CD4-positive, alpha-beta T cell treated with Interleukin-17A for 4 hours (primary cell): ENCODE results near the gene NPPC.
A peak's percentile ranks its signal among the peaks of the same experiment; 100 is the strongest.
"Not testable (repeated sequence)": the region's sequence is repeated elsewhere in the genome, so short reads cannot be mapped to it uniquely, and the experiment has no call there.

Experiments
- DNase-seq: peaks from one replicate; pipeline ENCODE4 v3.0.0-alpha.2; 2020; ENCODE audit warnings: mixed read lengths

NPPC gene

DNA sequence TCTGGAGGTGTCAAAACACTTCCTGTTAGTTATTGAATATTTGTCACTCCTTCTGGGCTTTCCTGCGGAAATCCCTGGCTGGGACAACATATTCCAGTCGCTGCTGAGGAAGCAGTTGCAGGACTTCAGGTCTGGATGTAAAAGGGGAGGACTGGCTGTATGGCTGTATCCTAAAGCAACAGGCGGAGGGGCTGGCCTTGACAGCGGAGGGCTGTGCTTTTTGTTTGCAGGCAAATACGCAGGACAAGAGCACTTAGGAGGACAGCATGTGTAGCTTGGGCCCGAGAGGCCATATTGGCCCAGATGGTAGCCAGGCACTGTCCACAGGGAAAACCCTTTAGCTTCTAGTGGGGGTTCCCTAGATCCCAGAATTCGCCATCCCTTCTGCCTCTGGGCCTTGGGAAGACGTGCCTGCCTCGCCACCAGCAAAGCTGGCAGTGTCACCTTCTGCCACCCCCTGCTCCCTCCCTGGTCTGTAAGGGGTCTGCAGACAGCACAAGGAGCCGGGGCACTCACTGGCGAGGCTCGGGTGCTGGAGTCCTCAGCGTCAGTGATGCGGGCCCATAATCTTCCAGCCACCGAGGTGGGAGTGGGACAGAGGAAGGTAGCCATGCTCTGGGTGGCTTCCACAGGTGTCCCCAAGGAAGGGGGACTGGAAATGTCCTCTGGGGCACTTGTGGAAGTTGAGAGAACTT lies 6.7 kb downstream of the NPPC start:
- DNase-seq, result no peak

DNA sequence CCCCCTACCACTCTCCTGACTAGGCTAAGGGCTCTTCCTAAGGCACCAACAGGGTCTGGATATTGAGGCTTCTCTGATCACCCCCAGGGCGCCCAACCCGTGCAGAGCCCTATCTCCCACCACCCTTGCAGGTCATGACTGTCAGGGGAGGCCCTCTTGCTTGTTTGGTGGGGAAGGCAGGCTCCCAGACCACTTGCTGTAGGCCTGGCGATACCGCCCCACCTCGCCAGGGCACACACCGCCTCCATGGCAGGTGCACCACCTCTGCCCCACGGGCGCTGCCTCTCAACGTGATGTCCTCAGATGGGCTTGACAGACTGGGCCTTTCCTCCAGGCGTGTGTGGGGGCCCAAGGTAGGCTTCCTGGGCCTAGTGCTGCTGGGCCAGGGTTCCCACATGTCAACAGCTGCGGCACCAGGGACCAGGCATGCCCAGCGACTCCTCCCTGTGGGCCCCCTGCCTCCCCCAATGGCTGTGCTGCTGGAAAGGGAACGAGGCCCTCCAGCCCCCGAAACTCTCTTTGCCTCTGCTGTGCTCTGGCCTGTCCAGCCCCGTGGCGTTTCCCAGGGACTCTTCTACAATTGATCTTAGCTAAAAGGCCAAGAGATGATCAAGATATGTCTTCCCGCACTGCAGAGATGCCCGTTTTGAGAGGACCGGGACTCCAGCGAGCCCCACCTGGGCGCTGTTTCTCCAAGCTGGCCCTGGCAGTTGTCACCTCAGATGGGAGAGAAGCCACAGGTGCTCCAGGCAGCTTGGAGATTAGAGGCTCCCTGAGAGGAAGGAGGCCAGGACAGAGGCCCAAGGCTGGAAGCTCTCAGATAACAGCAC lies 7.5 kb downstream of the NPPC start:
- DNase-seq, result no peak

DNA sequence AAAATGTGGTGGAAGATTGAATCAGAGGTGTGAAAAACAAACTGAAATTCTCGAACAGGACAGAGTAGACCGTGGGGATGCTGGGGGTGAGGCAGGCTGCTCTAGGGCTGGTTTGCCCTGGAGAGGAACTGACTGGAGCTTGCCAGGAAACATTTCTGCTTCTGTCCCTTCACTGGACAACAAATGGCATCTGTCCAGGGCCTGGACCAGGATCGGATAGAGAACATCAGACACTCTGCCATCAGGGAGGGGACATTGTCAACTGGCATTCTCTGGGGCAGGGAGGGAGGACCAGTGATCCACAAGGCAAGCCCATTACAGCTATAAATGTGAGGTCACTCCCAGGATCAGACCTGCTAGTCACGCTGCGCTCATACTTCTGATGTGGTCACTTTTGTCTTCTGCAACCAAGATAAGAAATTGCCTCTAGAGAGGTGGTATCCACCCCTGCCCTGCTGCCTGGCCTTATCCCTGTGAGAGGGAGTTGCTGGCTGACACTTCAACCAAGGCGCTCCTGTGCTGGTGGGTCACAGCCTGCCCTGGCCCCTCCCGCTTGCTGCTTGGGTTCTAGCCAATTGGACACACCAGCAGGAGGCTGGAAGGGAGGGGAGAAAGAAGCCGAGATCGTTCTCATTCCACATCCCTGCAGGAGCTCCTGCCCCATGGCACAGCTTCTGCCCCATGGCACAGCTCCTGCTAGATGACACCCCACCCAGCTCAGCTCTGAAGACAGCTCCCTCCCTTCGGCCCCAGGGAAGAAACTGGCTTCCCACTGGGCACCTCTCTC lies 8.7 kb downstream of the NPPC start:
- DNase-seq, result no peak

DNA sequence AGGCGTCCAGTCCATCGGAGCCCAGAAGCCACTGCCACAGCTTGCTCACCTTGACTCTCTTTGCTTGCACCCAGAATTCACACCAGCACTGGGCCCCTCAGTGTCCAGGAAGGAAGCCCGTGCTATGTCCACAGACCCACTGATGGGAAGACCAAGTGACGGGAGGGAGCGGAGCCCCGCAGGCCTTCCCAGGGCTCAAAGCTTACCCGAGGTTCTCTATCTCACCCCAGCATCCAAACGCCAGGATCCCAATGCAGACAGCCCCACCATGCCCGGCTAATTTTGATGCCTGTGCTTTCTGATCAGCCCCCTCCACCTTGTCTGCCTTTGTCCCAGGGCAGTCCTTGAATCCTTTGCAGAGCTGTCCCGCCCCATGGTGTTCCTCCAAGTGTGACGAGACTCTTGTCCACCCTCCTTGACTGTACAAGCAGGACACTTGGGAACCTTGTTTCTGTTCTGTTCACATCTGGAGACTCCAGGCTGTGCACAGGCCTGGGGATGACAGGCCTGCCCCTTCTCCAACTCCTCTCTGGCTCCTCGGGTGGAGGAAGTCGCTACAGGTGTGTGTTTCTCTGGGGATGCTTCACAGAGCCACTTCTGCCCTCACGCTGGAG lies 12.0 kb downstream of the NPPC start:
- DNase-seq, result no peak

DNA sequence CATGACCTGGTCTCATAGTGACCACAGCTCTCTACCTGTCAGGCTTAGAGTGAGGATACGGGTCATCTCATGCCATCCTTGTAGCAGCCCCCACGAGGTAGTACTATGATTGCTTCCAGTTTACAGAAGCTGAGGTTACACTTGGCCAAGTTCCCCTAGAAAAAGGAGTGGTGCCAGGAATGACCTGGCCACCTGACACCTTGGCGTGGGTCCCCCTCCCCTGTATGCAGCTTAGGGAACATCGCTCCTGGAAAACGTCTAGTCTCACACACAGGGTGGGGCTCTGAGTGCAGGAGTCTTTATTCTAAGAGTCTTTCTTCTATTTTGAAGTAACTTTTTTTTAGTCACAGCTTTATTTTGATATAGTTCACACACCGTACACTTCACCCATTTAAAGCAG lies 14.8 kb downstream of the NPPC start:
- no peak for DNase-seq

DNA sequence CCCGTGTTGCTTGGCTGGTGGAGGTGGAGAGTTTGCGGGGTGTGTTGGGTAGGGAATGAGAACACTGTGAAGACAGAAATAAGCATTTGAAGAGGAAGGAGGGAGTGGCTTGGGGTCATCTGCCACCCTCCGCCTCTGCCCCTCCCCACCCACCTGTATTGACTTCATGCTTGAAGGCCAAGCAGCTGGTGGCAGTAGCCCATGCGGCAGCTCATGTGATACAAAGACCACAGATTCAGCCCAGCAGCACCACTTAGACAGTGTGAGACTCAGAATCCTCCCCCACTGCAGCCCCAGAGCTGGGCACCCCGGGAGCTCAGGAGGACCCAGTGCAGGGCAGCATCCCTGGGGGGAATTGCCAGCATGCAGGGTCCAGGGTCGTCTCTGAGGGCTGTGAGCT lies 15.4 kb downstream of the NPPC start:
- DNase-seq, result no peak

DNA sequence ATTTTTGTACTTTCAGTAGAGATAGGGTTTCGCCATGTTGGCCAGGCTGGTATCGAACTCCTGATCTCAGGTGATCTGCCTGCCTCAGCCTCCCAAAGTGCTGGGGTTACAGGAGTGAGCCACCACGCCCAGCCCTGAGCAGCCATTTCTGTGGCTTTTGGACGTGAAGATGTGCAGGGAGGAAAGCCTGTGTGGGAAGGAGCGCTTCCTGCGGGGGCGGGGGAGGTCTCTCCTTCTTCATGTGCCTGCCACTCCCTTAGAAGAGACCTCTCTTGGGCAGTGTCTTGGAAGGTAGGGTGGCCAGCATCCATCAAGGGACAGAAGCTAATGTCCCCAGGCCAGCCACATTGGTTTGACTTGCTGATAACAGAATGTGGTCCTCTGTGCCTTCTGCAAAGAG lies 16.0 kb downstream of the NPPC start:
- not testable (repeated sequence) for DNase-seq

DNA sequence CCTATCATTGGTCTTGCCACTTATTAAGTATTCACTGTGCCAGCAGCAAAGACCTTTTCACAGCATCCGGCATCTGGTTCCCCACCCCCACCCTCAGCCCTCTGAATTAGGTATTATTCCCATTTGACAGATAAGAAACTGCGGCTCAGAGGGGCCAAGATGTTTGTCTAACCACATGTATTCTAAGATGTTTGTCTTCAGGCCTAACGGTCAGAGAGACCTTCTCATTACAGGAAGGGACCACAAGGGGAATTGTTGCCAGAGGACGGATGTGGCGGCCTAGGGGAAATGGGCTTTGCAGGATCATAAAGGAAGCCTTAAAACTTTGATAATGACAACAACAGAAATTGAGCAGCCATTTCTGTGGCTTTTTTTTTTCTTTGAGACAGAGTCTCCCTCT lies 16.6 kb downstream of the NPPC start:
- DNase-seq, result no peak

DNA sequence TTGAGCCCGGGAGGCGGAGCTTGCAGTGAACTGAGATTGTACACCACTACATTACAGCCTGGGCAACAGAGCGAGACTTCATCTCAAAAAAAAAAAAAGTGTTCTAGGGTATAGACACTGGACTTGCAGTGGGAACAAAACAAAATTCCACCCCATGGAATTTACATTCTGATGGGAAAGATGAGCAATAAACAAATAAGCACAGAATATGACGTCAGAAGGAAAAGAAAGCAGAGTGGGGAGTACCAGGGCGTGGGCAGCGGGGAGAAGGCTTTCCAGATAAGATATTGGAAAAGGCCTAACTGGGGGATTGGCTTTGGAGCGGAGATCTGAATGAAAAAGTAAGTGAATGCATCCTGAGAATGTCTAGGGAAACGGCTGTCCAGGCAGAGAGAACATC lies 17.6 kb downstream of the NPPC start:
- no peak for DNase-seq

DNA sequence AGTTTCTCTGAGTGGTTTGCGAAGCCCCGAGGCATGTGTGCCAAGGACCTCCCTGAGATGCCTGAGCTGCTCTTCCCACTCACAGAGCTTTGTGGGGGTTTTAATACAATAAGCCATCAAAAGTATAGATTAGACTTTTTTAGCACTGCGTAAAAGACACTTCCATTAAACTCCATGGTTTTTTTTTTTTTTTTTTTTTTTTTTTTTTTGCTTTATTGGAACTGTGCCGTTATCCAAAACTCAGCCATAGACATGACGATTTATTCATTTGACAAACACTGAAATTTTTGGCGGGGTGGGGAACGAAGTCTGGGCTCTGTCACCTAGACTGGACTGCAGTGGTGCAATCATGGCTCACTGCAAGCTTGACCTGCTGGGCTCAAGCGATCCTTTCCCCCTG lies 18.4 kb downstream of the NPPC start:
- no peak for DNase-seq

DNA sequence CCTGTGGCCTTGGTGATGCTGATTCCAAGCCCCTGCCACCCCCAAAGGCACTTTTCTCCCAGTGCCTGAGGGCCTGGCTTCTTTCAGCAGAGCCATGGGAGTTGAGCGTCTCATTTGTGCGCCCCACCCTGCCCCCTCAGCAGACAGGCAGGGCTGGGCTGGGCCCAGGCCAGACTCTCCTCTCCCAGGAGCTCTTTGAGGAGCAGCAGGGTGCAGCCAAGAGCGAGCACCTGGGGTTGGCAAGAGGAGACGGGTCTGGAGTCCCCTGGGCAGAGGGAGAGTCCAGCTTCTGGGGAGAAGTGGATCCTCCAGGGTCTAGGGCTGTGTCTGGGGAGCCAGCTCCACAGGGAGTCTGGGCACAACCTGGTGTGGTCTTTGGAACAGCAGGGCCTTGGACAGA lies 21.2 kb downstream of the NPPC start:
- DNase-seq, result no peak

DNA sequence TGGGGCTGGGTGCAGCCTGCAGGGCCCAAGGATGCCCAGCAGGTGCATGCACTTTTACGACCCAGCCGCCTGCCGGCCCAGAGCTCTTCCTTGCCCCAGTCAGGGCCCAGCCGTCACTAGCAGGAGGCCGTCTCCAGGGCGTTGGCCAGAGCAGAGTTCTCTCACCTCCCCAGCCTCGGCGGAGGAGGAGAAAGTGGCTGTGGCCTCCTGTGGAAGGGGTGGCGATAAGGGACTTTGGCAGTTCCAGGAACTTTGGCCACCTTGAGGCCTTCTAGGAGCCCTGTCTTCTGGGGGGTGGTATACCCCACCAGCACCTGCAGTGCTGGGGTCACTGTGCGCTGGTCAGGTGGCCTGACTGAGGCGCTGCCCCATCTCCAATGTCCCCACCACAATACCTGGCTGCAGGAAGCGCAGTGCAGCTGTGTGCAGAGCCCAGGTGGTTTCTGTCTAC lies 22.0 kb downstream of the NPPC start:
- no peak for DNase-seq

DNA sequence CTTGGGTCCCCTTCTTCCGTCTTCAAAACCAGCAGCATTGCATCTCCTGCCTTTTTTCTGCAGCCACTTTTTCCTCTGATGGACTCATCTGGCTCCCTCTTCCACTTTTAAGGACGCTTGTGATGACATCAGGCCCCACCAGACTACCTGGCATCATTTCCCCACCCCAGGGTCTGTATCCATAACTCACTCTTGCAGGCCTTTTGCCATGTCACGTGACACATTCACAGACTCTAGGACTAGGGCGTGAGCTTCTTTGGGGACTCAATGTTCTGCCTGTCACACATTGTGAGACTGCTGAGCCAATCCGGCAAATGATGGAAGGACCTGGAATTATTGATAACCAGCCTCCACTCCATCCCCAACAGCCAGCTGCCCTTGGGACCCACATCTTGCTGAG lies 23.6 kb downstream of the NPPC start:
- DNase-seq, result no peak

DNA sequence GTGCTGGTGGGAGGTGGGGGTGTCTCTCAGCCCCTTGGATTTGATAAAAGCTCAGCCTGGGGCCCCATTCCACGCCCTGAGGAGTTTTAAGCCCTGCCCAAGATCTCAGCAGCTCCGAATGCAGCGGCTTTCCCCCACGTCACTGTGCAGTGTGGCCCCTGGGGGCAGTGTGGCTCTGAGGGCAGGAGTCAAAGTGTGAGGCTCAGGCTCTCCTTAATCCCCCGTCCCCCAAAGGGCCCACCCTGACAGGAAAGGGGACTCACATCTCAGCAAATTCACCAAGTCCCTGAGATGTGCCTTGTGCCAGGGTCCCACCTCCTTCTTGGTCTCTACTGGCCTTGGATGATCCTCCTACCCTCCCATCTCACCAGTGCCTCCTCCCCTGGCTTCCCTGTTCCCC lies 25.2 kb downstream of the NPPC start:
- DNase-seq, result no peak

DNA sequence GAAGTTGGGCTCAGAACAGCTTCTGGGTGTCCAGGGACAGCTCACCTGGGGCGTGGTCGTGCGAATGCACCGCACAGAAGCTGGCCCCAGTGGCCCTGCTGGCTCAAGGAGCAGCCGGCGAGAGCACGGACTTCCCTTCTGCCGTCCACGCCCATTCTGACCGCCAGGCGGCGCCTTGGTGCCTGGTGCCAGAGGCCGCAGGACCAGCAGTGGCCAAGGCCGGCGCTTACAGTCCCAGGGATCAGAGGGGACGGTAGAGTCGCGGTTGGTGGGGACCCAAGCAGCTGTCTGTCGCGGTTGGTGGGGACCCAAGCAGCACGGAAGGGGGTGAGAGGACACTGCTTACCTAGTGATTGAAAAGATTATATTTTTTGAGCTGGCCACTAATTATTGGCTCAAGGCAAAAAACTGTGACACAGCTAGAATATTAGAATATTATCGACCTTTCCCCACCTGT lies 25.7 kb downstream of the NPPC start:
- peak; percentile 60 for DNase-seq

DNA sequence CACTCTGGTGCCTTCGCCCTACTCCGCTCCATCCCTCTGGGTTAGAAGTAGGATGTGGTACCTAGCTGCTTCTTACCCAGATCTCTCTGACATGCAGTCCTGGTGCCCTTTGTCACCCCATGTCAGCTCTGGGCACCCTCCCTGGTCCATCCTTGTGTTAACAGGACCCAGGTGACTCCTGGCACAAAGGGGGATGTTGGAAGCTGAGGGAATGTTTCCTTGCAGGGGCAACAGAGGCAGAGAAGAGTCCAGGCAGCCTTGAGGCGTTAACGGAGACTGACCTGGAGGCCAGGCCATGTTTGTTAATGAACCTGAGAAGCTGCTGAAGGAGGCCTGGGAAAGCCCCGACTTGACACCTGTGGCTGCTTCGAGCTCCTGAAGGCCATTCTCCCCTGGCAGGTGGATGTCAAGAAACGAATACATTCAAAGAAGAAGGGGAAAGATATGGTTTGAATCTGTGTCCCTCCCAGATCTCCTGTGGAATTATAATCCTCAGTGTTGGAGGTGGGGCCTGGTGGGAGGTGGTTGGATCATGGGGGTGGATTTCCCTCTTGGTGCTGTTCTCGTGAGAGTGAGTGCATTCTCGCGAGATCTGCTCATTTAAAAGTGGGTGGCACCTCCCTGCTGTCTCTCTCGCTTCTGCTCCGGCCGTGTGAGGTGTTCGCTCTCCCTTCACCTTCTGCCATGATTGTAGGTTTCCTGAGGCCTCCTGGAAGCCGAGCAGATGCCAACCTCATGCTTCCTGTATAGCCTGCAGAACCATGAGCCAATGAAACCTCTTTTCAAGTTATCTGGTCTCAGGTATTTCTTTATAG lies 31.4 kb downstream of the NPPC start:
- DNase-seq, result no peak

DNA sequence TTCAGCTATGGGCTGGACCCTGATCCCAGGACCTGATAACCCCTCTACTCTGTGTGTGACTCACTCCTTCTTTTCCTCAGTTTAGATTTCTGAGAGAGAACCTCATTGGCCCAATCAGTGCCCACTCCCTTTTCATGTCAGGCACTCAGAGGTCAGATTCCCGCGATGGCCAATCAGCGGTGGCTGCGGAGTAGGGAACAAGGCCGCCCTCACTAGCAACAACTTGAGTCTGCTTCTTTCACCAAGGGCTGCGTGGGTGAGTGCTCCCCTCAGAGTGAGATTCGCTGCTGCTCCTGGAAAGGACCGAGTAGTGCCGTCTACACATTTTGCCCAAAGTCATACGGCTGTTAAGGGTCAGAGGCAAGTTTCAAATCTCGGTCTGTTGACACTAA lies 34.7 kb downstream of the NPPC start:
- no peak for DNase-seq

DNA sequence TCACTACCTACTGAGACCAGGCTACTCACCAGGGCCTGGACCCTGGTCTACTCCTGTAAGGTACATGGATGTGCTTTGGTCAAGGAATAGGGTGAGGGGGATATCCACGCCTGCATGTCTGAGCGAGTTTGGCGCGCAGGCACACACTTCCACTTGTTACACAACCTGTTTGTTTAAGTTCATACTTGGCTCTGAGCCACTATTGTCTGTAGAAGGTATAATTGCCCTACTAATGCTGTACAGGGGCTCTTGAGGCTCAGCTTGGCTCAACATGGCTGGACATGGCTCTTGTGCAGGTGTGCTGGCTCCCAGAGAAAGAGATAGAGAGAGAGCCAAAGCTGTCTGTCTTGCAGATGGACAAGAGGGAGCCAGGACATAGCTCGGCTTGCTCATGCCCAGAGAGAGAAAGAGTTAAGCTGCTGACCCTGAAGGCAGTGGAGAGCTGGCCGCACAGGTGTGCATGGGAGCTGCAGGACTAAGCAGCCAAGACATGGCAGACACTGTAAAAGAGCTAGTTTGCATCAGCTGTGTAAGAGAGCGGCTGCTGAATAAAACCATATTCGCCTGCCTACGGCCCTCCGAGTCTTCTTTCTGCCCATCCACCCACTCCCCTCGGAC lies 35.2 kb downstream of the NPPC start:
- no peak for DNase-seq

DNA sequence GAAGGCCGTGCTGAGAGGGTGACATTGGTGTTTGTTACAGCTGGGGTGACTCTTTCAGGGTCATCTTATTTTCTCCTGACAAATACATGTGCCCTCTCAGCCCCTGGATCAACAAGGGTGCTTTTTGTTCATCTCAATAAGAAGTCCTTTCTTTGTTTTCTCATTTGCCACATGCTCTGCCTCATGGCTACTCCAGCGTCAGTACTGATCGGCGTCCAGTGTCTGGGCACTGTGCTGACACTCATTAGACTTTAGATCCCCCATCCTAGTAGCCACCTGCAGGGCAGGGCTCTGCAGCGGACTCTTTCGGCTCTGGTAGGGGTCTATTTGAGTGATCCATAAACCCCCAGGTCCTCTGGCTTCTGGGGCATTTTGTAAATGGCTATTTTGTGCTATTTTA lies 38.4 kb downstream of the NPPC start:
- no peak for DNase-seq

DNA sequence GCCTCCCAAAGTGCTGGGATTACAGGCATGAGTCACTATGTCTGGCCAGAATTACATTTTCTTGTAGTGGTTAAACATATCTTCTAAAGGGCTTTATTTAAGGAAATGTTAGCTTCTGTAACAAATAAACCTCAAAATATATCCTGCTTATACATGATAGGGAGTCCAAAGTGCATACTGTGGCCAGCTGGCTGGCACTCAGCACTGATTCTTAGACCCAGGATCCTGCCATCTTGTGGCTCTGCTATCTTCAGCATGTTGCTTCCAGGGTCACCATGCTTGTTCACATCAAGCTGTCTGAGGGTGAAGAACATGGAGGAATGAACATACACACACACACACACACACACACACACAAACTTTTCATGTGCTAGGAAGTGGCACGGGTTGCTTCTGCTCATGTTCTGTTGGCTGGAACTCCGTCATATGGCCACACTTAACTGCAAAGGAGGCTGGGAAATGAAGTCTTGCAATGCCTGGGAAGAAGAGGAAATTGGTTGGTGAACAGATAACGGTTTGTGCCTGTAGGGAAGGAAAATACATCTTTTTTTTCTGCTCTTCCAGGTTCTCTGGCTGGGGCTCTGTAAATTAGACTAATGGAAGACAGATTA lies 40.0 kb downstream of the NPPC start:
- no peak for DNase-seq

DNA sequence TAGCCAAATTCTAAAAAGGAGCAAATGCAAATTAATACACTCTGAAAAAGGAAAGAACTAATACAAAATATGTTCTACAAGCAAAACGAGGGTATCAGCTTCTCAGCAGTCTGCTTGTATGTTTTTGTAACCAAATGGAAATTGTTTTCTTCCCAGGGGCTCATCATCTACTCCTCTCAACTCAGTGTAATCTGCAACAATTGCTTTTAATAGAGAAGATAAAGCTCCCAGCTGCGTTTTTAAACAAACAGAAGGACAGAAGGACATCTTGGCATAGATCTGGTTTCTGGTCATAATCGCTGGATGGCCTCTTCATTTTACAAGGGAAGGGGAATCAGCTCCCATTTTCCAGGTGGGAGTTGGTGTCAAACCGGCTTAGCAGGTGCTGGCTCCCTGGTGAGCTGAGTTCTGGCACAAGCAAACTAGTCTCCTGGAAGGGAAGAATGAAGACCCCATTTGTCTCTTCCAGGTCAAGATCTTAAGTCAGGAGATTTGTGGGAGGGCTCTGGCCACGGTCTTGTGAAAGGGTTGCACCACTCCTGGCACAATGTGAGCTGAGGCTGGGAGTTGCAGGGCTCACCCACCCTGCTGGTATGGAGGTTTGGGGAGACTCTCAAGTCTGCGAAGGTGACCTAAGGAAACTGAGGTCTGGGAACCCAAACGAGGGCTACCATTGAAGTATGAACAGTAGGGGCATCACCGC lies 41.6 kb downstream of the NPPC start:
- DNase-seq, result no peak
